Stimulated activated CD4-positive, alpha-beta T cell treated with anti-CD3 and anti-CD28 coated beads, Interleukin-1b, Interleukin-23, amount 100 ng/mL, for 1 hour (primary cell): ENCODE results near the gene RPS8.
A peak's percentile ranks its signal among the peaks of the same experiment; 100 is the strongest.
"Not testable (repeated sequence)": the region's sequence is repeated elsewhere in the genome, so short reads cannot be mapped to it uniquely, and the experiment has no call there.

ENCODE experiments used
- DNase-seq, 2 donors: peaks; one replicate each; pipeline ENCODE4 v3.0.0-alpha.2; 2020; ENCODE audit warnings: low read depth in 2 of 2

The RPS8 gene

DNA sequence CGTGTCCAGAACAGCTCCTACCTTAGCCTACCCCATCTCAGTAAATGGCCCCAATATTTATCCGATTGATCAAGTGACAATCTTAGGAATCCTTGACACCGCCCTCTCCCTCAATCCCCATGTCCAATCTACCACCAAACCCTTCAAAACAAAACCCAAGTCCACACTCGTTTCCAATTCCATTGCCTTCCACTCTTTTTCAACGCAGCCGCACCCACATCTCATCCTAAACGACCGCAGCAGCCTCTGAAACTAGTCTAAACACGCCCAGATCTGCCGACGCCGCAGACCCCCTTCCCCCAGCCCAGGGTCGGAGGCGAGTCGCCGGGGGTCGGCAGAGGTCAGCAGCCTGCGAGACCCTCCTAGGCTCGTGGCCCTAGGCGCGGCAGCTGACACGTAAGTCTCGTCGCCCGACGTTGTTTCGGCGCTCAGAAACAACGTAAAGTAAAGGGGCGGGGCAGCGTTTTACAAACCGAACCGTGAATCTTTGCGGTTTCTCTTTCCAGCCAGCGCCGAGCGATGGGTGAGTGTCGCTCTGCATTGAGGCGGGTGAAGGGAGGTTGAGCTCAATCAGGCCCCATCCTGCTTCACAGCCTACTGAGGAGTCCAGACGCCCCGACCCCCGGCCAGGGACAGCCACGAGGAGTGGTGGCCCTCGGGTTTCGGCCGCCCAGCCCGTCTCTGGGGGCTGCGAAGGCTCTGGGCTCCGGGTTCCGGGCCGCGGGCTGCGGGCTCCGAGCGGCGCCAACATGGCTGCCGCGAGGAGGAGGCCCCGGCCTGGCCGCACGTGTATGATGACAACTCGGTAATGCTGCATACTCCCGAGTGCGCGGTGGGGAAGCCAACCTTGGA lies at the start of gene RPS8:
TSS of gene RPS8 (plus strand) at position 463 of the 852 bp plus-strand sequence. CDS start at position 520, 57 bp downstream.
- DNase-seq, result peak; percentile 72 to 78

DNA sequence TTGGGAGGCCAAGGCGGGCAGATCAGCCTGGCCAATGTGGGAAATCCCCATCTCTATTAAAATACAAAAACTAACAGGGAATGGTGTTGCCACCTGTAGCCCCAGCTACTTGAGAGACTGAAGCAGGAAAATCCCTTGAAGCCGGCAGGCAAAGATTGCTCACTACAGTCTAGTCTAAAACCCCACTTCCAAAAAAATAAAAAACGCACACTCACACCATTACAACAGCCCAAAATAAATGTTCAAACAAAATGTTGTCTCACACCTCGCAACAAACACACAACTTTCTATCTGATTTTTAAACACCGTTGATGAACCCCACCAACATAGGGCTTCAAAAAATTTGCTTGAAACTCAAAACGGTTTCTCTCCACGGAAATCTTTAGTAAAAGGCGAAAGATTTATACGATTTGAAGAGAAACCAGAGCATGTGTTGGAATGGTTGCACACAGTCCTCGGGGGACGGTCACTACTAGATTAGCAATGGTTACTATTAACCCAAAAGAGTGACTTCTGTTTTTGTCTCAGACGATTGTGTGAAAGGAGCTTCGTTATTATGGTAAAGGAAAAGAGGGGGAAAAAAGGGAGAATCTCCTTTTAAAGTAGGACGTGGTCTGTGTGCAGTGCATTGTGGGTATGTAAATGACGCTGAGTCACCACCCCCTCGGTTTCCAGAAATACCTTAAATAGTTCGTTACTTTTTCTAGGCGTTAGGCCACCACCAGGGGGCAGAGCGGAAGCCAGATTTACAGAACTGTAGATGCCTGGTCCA lies 44.4 kb upstream of the RPS8 start, which contains the start of gene RNU5D-1:
TSS of gene RNU5D-1 (minus strand) at position 430 of the 772 bp plus-strand sequence.
- DNase-seq, result peak; percentile 88 to 95

DNA sequence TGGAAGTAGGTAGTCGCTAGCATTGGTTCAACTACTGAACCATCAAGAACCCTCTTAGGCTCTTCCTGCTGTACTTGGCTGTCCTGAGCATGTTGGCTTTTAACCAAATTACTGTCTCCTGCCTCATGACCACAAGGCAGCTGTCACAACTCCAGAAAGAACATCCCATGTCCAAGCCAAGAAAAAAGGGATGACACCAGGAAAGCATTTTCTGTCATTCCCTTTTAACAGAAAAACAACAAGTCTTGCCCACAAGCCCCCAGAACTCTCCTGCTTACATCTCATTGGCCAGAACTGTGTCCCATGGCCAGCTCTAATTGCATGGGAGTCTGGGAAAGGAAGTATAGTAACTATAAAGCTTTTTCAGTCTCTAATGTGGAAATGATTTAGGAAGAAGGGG lies 42.0 kb upstream of the RPS8 start:
- DNase-seq, result no peak

DNA sequence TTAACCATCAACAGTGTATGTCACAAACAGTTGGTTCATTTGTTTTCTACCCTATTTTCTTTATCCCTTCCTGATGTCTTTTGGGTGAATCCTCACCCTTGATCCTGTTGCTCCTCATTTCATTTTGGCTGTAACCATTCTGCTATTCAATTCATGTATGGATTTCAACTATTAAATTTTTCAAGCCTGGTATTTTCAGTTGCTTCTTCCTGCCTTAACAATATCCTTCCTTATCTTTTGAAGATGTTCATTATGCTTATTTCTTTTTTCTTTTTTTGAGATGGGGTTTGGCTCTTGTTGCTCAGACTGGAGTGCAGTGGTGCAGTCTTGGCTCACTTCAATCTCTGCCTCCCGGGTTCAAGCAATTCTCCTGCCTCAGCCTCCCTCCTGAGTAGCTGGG lies 41.6 kb upstream of the RPS8 start:
- no peak for DNase-seq

DNA sequence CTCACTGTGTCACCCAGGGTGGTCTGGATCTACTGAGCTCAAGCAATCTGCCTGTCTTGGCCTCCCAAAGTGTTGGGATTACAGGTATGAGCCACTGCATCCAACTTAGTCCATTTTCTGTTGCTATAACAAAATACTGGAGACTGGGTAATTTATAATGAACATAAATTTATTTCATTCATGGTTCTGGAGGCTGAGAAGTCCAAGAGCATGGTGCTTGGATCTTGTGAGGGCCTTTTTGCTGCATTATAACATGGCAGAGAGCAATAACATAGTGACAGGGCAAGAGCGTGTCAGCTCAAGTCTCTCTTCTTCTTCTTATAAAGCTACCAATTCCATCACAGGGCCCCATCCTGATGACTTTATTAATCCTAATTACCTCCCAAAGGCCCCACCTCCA lies 39.3 kb upstream of the RPS8 start:
- no peak for DNase-seq

DNA sequence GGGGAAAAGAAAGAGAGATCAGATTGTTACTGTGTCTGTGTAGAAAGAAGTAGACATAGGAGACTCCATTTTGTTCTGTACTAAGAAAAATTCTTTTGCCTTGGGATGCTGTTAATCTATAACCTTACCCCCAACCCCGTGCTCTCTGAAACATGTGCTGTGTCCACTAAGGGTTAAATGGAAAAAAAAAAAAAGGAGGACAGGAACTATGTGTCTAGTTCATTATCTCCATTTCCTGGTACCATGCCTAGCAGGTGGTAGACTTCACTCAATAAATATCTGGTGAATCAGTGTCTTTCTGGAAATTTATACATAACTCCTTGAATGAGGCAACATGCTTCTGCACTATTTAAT lies 36.4 kb upstream of the RPS8 start:
- not testable (repeated sequence) for DNase-seq

DNA sequence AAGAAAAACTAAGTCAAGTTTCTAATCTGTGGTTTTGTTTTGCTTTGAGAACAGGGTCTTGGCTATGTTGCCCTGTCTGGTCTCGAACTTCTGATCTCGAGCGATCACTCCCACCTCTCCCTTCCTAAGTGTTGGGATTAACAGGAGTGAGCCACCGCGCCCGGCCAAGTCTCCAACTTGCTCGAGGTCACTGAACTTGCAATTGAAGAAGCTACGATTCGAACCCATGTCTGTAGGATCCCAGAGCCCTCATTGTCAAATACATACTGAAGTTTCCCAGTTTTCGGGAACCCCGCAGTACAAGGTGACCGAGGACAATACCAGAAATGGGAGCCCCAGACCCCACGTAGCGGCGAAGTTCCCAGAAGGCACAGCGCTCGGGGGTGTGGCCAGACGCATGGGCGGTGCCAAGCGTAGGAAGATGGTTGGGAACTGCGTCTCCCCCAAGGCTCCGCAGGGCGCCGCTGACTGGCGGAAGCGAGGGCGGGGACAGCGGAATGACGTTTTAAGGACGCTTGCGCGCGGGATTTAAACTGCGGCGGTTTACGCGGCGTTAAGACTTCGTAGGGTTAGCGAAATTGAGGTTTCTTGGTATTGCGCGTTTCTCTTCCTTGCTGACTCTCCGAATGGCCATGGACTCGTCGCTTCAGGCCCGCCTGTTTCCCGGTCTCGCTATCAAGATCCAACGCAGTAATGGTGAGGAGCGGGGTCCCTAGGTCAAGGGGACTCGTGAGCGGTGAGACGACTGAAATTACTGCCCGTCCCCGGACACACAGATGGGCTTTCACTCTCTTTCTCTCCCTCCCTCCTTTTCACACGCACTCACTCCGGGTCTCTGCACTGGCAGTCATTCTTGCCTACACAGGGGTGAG lies 35.8 kb upstream of the RPS8 start, which contains the start of gene KIF2C:
TSS of gene KIF2C (plus strand) at position 531 of the 872 bp plus-strand sequence. CDS start at position 627, 96 bp downstream.
- DNase-seq, result peak; percentile 90 to 95

DNA sequence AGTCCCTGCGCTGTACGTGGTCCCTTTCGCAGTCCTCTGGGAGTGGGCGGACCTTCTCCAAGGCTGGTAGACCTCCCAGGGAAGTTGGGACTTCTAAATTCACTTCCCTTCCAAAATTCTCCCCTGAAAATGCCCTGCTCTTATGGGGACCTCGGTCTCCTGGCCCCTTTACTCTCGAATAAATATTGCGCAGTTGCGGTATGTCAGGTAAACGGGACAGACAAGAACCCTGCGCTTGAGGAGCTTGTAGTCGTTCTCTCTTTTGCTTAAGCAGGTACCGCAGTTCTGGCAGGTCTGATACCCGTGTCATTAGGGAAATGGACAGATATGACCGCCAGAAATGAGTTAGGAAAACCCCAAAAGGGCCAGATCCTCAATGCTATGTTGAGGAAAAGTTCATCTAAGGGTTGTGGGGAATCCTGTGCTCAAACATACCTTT lies 35.1 kb upstream of the RPS8 start:
- DNase-seq, result no peak

DNA sequence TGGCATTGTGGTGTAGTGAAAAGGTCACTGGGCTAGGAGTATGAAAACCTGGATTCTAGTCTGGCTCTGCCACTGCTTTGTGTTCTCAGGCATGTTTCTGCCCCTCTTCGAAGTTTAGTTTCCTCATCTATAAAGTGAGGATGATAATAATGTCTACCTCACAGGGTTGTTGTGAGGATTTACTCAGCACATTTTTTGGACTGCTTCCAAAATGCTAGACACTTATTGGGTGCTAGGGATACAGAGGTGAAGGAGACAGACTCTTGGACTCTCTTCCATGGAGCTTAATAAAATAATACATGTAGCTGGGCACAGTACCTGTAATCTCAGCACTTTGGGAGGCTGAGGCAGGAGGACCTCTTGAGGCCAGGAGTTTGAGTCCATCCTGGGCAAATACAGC lies 32.1 kb upstream of the RPS8 start:
- no peak for DNase-seq

DNA sequence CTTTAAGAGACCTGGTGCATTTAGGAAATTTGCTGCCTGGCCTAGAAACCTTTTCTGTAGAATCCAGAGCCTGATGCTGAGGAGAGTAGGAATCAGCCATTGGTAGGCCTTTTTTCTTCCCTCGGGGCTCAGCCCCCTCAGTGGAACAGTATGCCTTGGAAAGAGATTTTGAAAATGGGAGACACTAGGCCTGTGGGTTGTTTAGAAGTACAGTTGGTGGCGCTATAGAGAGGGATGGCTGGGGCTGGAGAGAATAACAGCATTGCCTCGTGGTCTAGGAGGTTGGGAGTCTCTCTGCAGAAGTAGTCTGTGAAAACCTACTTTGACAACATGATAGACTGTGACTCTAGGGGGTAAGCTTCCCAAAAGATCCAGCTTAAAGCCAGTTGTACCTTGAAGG lies 27.5 kb upstream of the RPS8 start:
- no peak for DNase-seq

DNA sequence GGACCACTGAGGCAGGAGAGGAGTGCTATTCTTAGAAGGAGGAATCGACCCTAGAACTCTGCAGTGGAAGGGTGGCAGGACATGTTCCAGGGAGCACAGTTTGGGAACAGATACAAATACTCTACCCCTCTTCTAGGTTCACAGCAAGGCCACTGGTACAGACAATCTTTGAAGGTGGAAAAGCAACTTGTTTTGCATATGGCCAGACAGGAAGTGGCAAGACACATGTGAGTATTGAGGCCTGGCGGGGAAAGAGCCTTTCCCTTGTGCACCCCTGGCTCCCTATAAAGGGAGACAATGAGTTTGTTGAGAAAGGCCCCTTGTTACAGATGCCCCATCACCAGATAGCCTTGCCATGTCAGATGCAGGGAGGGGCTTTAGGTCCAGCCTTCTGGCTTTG lies 17.9 kb upstream of the RPS8 start:
- DNase-seq, result no peak

DNA sequence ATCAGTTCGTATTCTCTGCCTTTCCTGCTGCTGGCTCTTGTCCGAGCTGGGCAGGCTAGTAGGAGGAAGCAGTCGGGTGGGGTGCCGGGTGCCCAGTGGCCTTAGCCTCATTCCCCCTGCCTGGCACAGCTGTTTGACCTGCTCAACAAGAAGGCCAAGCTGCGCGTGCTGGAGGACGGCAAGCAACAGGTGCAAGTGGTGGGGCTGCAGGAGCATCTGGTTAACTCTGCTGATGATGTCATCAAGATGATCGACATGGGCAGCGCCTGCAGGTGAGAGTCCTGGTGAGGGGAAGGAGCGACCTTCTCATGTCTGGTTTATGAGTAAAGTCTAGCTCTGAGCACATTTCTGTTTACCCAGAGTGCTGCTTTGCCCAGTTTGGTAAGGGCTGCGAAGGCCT lies 16.3 kb upstream of the RPS8 start:
- DNase-seq, result no peak

DNA sequence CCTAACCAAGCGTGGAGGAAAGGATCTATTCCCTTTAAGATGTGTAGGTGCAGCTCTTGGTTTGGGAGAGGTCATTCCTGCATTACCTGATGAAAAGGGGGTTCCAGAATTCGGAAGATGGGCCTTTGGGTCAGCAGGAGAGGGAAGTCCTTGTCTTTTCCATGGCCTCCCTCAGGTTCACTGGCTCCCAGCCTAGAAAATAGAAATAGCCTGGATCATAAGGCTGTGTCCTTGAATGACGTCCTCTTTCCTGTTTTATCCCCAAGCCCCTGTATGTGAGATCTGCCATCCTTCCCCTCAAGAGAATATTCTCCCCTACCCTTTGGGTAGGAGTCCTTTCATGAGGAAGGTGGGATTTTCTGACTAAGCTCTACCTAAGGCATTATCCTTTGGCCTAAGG lies 14.5 kb upstream of the RPS8 start:
- DNase-seq, result no peak

DNA sequence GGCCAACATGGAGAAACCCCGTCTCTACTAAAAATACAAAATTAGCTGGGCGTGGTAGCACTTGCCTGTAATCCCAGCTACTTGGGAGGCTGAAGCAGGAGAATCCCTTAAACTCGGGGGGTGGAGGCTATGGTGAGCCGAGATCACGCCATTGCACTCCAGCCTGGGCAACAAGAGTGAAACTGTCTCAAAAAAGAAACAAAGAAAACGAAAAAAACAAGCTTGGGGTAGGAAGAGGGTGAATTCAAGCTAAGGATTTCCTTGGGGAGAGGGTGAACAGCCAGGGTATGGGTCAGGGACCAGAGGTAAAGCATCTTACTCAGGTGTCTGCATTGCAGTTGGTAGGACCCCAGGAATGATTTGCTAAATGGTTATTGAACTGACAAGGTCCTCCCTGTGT lies 8.9 kb upstream of the RPS8 start:
- DNase-seq, result not testable (repeated sequence)

DNA sequence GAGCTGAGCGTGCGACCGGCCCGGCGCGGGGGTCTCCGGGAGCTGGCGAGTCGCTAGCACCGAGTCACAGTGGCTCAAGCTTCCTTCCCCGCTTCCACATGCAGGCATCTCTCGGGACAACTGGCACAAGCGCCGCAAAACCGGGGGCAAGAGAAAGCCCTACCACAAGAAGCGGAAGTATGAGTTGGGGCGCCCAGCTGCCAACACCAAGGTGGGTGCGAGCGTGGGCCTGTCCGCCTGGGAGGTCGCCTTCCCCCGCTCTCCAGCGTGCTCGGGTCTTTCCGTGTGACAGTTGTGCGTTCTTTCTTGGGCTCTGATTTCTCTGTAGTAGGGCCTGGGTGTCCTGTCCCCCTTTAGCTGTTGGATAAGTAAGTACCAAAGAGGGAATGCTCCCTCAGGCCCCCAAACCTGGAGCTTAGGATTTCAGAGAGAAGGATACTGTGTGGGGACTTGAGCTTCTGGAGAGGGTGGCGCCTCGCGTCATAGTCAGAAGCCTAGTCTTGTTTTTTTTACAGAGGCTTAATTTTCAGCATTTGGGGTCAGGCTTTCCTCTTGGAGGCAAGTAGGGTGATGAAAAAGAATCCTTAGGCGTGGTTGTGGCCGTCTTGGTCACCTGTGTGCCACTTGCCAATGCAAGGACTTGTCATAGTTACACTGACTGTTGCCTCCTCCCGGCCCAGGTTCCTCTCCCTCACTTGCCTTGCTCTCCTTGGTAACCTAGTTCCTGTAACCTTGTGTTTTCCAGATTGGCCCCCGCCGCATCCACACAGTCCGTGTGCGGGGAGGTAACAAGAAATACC lies 790 bp downstream of the RPS8 start:
- DNase-seq, result no peak

DNA sequence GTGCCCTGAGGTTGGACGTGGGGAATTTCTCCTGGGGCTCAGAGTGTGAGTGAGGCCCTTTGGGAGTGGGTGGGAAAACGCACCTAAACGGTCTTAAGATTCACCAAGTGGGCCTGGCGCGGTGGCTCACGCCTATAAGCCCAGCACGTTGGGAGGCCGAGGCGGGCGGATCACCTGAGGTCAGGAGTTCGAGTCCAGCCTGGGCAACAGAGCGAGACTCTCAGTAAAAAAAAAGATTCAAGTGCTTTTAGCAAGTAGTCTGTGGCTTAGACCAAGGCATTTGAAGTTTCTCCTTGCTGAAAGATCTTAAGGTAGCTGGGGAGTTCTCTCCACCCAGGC lies 1.4 kb downstream of the RPS8 start:
- DNase-seq, result no peak

DNA sequence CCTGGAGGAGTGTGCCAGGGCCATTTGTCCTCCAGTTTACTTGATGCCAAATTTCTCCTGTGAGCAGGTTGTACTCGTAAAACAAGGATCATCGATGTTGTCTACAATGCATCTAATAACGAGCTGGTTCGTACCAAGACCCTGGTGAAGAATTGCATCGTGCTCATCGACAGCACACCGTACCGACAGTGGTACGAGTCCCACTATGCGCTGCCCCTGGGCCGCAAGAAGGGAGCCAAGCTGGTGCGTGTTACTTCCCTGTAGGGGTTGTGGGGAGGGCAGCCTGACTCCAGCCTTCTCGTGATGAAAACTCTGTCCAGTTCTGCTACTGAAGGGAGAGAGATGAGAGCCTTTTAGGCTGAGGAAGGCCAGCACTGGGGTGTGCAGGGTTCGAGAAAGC lies 2.2 kb downstream of the RPS8 start:
- no peak for DNase-seq

DNA sequence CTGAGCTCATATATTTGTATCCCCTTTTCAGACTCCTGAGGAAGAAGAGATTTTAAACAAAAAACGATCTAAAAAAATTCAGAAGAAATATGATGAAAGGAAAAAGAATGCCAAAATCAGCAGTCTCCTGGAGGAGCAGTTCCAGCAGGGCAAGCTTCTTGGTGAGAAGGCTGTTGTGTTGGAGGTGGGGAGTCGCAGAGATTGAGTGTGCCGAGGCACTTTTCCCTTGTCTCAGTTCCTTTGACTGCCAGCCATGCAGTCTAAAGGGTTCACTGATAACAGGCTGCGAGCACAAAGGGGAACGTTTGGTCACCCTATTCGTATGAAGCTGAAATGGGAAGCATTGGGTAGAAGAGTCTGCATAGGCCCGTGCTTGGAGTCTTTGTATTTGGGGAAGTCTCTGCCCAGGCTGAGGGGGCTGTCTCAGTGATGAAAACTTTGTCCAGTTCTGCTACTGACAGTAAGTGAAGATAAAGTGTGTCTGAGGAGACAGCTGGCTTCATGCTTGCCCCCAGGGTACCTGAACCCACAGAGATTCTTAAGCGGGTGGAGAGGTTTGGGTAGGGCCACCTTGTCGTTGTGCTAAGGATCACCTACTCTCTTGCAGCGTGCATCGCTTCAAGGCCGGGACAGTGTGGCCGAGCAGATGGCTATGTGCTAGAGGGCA lies 2.8 kb downstream of the RPS8 start:
- DNase-seq, result no peak

DNA sequence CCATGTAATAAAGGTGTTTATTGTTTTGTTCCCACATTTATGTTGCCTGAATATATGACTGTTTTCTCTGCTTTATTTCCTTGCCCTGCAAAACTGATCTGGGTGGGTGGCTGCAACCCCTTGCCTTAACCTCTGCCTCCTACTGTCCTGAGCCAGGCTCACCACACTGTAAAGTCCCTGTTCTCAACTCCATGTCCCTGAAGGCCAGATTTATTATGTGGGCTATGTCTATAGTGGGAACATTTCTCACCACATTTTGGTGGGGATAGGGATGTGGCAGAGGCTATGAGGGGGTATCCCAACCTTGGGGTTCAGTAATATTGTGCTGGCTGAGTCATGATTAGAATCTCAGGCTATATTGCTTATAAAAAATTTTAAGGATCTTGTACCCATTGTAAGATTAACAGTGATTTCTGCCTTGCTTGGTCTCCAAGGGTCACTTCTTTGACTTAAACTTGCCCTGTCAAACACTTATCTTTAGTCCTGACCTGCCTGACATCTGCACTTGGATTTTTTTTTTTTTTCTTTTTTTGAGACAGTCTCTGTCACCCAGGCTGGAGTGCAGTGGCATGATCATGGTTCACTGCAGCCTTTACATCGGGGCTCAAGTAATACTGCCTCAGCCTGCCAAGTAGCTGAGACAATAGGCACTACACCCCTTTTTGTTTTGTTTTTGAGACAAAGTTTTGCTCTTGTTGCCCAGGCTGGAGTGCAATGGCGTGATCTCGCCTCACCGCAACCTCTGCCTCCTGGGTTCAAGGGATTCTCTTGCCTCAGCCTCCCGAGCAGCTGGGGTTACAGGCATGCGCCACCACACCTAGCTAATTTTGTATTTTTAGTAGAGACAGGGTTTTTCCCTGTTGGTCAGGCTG lies 3.6 kb downstream of the RPS8 start:
- DNase-seq, result no peak
